NCI-H2107 treated with DMSO at 0.1 percent for 48 hours (cell line): ENCODE results near the gene PSME1.

Experiments used
- DNase-seq: peaks from one replicate; lab custom pipeline; 2025; ENCODE audit not compliant: unreplicated experiment; lab: John Stamatoyannopoulos, UW

PSME1 gene

GRCh38 chr14:24135834-24136683 lies at the start of gene PSME1:
TSS of gene PSME1 (plus strand) at chr14:24136194. CDS start at chr14:24136263, 69 bp downstream.
- DNase-seq, result peak; percentile 87

DNA sequence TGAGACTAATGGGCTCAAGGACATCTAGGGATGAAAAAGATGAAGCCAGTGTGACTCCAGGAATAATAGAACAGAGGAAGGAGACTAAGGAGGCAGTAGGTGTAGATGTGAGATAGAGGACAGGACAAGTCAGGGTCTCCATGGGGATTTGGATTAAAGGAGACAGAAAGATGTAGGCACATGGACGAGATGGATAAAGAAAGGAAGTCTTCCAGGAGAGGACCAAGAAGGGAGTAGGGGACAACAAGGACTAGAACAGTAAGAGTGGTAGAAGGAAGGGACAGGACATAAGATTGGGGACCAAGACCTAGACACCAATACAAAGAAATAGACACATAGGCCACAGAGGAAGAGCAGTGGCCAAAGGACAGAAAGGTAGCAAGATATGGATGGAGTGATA lies 49.0 kb upstream of the PSME1 start:
- no peak for DNase-seq

DNA sequence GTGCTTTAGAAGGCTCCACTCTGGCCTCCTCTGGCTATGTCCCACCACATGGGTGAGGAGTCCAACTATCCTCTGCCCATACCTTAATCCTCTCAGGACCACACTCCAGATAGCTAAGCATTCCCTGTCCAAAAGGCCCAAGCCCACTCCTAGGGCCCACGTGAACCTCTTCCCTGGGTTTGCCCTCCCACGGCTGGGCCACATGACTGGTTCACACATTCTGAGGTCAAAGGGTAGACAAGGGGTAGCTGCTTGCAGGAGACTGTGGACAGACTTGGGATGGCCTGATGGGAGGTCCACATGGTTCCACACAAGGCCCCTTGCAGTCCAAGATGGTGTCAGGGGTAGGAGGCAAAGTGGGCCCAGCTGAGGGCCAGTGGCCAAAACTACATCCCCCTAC lies 47.9 kb upstream of the PSME1 start:
- no peak for DNase-seq

DNA sequence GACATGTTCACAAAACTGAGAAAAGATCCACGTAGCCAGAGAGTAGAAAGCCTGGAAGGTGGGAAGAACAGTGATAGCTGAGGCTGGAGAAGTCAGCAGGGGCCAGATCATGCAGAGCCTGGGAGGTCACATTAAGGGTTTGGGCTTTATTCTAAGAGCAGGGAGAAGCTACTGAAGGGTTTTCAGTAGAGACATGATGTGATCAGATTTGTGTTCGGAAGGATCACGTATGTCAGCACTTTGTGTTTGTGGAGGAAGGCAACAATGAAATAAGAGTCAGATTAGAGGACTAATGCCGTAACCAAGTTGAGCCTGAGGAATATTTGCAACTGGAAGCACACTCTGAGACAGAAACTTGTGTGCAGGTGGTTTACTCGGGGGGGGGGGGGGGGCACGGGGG lies 46.1 kb upstream of the PSME1 start:
- no peak for DNase-seq

- no peak for DNase-seq
Observed at GRCh38 chr14:24092110-24092504, 43.9 kb upstream of the PSME1 start.

DNA sequence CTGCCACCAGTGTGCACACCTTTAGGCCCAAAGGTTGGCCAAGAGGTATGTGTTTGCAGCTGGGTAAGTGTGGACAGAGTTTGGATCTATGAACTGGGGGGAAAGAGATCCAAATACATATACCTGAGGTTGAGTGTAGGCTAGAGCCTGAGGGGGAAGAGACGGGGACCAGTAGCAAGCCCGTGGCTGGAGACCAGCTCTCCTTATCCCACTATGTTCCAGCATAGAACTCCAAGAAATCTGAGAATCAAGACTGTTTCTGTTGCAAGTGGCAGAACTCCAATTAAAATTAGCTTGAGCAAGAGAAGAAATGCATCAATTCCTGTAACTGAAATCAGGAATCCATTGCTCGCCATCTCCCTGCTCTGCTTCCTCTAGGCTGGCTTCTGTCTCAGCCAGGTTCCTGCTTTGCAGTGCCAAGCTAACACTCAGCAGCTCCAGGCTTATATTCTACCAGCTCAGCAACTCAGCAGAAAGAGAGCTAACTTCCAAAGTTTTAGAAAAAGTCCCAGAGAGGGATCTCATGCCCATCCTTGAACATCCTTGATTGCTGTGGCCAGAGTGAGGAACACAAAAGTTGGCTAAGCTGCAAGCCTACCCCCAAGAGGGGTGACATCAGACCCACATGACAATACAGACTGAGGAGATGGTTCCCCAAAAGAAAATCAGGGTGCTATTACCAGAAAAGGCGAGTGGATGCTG lies 43.3 kb upstream of the PSME1 start:
- DNase-seq, result no peak

GRCh38 chr14:24093207-24093900 lies 42.6 kb upstream of the PSME1 start:
- no peak for DNase-seq

- peak; percentile 92 for DNase-seq
Observed at GRCh38 chr14:24093901-24094840, 41.8 kb upstream of the PSME1 start, which contains the start of gene PCK2. TSS of gene PCK2 (plus strand) at chr14:24094311. CDS start at chr14:24094406, 95 bp downstream.

- no peak for DNase-seq
Observed at GRCh38 chr14:24094841-24095270, 41.1 kb upstream of the PSME1 start.

GRCh38 chr14:24095271-24096068 lies 40.5 kb upstream of the PSME1 start:
- no peak for DNase-seq

GRCh38 chr14:24096545-24097181 lies 39.3 kb upstream of the PSME1 start:
- DNase-seq, result no peak

DNA sequence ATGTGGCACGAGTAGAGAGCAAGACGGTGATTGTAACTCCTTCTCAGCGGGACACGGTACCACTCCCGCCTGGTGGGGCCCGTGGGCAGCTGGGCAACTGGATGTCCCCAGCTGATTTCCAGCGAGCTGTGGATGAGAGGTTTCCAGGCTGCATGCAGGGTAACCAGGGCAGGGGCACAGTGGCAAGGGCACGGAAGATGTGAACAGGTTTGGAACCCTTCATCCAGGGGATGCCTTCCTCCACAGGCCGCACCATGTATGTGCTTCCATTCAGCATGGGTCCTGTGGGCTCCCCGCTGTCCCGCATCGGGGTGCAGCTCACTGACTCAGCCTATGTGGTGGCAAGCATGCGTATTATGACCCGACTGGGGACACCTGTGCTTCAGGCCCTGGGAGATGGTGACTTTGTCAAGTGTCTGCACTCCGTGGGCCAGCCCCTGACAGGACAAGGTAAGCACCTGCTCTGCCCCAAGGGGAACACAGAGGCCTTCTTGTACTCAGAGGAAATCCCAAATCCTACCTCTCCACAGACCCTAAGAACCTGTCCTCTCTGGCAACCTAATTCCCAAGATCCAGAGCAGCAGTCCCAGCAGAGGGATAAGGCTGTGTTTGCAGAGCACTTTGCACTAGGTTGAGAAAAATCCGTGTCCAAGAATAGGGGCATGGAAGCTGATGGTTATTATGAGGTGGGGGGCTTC lies 37.6 kb upstream of the PSME1 start:
- DNase-seq, result no peak

- DNase-seq, result peak; percentile 72
Observed at GRCh38 chr14:24098927-24099813, 36.8 kb upstream of the PSME1 start.

DNA sequence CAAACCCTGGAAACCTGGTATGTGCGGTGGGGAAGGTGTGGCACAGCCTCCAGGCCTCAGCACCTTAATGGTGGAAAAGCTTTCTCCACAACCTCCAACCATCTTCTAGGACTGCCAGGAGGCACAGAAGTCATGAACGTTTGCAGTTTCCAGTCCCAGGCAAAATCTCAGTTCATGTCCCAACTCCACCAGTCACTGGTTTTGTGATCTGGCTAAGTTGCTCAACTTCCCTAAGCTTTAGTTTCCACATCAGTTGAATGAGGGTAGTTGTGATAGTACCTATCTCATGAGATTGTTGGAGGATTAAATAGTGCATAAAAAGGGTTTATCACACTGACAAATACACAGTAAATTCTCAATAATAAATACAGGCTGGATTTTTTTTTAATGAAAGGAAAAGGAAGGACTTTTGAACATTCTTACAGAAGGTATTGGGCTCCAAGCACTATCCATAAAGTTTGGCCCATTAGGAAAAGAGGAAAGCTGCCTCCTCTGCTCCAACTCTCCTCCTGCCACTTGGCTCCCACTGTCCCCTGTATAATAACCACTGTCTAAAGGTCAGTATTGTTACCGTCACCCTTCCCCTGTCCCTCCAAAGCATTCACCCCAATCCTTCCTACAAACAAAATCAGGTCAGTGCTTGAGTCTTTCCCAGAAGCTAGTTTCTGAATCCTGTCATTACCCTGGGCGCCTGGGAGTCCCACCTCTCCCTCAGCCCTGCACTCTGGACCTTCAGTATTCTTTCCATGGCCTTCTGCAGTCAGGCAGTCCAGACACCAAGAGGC lies 35.6 kb upstream of the PSME1 start:
- DNase-seq, result no peak

DNA sequence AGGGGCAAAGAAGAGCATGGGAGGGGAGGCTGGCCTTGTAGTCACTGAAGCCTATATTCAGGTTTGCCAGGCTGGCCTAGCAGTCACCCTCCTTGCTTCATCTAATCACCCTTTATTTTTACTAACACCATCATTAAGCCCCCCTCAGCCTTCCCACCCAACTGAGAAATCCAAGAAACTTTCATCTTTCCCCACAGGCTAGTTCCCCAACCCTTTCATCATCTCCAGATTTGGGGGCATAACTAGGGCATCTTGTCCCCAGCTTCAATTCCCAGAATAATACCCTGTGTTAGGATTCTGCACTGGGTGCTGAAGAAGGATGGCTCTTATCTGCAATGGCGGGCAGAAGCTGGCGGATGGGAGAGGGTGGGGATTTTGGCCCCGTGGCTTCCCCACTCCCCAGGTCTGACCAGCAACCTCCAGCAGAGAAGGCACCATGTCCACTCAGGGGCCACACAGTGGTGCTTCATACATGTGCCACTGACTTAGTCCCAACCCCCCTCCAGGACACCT lies 35.0 kb upstream of the PSME1 start:
- DNase-seq, result no peak

DNA sequence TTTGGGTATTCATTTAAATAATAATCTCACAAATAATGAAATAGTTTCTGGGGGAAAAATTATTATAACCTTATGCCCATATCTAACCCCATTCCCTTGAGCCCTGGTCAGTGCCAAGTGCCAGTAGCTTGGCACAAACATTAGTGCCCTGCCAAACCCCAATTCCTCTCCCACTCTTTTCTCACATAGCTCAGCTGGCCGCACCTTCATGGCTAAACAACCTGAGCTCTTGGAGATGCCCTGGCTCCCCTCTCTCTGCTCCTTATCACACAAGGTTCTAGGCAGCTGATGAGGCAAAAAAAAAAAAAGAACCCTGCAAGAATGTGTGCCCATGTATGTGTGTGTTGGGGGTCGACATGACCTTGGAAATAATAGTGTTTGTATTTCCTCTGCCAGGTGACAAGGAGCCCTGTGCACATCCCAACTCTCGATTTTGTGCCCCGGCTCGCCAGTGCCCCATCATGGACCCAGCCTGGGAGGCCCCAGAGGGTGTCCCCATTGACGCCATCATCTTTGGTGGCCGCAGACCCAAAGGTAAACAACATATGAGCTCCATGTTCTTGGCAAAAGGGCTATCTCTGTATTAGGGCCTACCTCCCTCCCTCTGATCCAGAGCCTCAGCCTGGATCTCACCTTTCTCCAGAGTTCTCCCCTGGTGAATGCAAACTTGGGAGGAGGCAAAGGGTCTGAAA lies 33.5 kb upstream of the PSME1 start:
- DNase-seq, result no peak
